GM20000 (cell line): Measurements from ENCODE around the gene DNAJB9.

Experiments used
- DNase-seq: peaks from one replicate; pipeline ENCODE4 v3.0.0; 2012; ENCODE audit warnings: low spot score
- TF ChIP-seq, protein P1 (sequence below): IDR thresholded peaks from 2 replicates; pipeline ENCODE4 v1.5.1; 2012; ENCODE audit warnings: mild to moderate bottlenecking, control low read depth; ENCODE audit errors: extremely low read depth, missing control alignments

DNAJB9 gene

DNA sequence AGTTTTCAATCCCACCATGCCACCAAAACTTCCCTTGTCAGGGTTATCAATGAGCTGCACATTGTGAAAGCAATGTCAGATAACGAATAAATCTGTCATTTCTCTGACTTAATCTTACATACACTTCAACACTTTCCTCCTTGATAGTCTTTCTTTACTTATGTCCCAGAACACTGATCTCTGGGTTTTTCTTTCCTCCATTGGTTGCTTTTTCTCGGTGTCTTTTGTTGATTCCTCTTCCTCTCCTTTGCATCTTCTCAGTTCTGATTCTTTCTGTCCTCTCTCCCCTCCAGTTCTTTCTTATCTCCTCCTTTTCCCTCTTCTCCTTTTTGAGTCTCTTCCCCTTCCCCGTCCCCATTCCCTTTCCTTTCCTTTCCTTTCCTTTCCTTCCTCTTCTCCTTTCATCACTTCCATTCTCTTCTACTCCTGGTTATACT, 16.6 kb downstream of the DNAJB9 start:
- DNase-seq: no peak
- TF ChIP-seq, protein P1, sequence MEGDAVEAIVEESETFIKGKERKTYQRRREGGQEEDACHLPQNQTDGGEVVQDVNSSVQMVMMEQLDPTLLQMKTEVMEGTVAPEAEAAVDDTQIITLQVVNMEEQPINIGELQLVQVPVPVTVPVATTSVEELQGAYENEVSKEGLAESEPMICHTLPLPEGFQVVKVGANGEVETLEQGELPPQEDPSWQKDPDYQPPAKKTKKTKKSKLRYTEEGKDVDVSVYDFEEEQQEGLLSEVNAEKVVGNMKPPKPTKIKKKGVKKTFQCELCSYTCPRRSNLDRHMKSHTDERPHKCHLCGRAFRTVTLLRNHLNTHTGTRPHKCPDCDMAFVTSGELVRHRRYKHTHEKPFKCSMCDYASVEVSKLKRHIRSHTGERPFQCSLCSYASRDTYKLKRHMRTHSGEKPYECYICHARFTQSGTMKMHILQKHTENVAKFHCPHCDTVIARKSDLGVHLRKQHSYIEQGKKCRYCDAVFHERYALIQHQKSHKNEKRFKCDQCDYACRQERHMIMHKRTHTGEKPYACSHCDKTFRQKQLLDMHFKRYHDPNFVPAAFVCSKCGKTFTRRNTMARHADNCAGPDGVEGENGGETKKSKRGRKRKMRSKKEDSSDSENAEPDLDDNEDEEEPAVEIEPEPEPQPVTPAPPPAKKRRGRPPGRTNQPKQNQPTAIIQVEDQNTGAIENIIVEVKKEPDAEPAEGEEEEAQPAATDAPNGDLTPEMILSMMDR: no peak

DNA sequence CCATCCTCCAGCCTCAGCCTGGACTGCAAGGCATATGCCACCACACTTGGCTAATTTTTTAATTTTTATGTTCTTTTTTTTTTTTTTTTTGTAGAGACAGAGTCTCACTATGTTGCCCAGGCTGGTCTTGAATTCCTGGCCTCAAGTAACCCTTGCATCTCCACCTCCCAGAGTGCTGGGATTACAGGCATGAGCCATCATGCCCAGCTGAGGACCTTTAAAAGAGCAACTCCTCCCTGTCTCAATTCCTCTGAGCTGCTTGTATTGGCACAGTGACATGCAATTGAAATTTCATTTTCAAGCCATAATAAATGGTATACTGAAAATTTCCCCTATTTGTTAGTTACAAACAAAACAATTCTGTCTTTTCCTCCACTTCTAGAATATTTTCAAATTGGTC, 19.5 kb downstream of the DNAJB9 start:
- DNase-seq: no peak
- TF ChIP-seq, protein P1: no peak

DNA sequence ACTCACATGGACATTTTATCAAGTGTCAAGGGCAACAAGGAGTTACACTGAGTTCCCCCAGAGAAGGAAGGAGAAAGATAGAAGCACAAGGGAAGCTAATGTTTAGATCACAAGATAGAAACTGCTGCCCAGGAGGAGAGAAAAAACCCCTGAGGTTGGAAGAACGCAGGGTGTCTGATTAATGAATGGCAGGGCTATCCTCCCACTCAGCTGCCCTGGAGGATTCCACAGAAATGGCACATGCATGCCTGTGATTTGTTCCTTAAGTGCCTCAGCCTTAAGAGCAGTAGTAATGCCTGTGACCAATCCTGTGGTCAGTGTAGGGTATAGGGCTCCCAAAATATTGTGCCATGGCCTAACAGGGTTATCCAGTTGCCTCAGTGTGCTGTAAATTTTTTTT, 20.2 kb downstream of the DNAJB9 start:
- DNase-seq: no peak
- TF ChIP-seq, protein P1: no peak

DNA sequence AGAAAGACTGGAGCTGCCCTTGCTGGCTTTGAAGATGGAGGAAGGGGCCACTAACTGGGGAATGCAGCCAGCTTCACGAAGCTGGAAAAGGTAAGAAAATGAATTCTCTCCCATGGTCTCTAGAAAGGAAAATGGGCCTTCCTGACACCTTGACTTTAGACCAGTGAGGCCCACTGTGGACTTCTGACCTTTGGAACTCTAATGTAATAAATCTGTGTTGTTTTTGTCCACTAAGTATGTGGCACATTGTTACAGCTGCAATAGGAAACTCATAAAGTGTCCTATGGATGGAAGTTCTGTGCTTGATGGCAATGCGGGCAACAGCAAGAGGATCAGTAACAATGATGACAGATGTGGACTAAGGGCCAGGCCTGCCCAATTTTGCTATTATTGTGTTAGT, 20.9 kb downstream of the DNAJB9 start:
- TF ChIP-seq, protein P1: no peak
- no peak for DNase-seq

DNA sequence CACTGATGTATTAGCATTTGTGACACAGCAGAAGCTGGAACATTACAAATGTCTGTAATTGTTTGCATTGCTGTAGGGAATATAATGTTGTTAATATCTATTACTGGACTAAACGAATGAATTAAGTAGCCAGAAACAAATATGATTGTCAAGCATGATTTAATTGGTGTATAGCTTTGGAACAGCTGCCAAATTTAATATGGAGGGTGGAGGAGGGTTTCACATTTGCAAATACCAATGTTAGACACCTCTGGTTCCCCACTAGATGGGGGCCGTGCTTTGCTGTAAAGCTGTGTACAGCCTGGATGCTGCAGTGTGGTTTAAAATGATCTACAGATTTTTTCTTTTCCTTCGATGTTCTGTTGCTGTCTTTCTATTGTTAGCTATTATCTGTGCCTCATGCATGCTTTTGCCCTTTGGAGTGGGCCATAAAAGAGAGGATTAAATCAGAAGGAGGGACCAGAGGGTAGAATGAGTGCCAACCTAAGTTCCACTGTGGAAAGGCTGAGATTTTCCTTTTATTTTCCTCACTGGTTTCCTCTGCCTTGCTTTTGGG, 23.1 kb downstream of the DNAJB9 start:
- no peak for DNase-seq
- TF ChIP-seq, protein P1: no peak

DNA sequence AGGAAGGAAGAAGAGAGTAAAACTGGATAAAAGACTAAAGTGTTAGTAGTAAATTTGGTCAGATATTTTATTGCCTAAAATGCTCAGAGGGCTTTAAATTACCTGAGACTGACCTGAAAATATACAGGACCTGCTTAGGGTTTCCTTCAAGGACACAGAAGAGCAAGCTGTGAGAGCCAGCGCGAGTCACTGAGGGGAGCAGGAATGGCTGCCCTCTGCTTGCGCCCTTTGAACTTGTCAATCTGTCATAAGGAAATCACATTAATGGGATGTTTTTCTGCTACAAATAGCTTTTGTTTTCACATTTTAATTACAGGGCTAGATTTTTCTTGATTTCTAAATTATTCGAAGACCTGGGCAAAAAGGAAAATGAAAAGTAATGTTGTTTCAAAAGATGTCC, 26.9 kb downstream of the DNAJB9 start:
- no peak for DNase-seq
- TF ChIP-seq, protein P1: no peak

DNA sequence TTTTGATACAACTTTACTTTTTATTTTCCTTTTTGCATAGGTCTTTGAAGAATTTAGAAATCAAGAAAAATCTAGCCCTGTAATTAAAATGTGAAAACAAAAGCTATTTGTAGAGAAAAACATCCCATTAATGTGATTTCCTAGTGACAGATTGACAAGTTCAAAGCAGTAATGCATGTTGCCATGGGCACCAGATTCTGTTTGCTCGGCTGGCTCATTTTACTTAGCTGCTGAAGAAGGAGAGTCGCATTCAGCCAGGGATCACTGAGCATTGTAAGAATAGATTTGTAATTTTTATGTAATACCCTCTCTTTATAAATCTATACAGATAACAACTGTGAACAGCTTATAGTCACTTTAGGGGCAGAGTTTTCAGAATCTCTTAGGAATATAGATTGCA, 28.5 kb downstream of the DNAJB9 start:
- no peak for DNase-seq
- TF ChIP-seq, protein P1: no peak
